HG03571 (cell line): Measurements from ENCODE around the gene SLFN14.
"Not testable (repeated sequence)": the region's sequence is repeated elsewhere in the genome, so short reads cannot be mapped to it uniquely, and the experiment has no call there.

Experiments used
- ATAC-seq: cut with Tn5 transposase; IDR thresholded peaks from one replicate; pipeline ENCODE4 v1.9.1; 2021; ENCODE audit not compliant: unreplicated experiment

Gene SLFN14

DNA sequence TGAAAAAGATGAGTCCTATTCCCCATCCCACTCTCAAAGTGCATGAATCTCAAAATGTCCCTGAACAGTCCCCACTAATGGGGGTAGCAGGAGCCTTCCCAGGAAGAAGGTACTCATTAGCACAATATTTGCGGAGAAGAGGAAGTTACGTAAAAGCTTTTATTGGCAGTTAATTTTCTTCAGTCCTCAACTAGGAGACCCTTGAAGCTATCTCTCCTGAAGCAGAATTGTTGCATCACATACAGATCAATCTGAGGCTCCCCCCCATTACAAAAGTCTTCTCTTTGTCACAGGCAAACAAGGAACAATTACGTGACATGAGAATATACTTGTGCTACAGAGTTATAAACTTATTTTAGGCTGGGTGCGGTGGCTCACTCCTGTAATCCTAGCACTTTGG lies 37.3 kb downstream of the SLFN14 start:
- no peak for ATAC-seq

DNA sequence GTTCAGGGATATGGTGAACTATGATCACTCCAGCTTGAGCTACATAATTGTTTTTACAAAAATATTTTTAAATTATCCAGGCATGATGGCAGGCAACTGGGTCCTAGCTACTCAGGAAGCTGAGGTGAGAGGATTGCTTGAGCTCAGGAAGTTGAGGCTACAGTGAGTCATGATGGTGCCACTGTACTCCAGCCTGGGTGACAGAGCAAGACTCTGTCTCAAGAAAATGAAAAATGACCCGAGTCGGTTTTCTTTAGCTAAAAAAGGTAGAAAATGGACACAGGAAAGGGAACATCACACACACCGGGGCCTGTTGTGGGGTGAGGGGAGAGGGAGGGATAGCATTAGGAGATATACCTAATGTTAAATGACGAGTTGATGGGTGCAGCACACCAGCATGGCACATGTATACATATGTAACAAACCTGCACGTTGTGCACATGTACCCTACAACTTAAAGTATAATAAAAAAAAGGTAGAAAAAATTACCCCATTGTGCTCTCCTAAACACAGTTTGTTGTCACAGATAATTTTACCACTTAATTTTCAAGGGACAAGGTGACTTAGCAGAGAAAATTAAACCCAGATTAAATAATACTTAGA lies 38.9 kb downstream of the SLFN14 start:
- ATAC-seq, result not testable (repeated sequence)

DNA sequence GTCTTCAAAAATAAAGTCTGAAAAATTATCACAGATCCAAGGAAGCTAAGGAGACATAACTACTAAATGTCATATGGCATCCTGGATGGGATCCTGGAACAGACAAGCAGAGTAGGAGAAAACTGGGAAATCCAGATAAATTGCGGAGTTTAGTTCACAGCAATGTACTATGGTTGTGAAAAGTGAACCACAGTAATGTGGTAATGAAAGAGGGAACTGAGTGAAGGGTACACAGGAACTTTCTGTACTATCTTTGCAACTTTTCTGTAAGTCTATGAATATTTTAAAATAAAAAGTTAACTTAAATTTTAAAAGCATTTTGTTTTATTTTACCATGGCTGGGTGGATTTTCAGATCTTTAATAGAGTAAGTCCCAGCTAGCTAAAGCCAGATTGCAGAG lies 39.5 kb downstream of the SLFN14 start:
- no peak for ATAC-seq

DNA sequence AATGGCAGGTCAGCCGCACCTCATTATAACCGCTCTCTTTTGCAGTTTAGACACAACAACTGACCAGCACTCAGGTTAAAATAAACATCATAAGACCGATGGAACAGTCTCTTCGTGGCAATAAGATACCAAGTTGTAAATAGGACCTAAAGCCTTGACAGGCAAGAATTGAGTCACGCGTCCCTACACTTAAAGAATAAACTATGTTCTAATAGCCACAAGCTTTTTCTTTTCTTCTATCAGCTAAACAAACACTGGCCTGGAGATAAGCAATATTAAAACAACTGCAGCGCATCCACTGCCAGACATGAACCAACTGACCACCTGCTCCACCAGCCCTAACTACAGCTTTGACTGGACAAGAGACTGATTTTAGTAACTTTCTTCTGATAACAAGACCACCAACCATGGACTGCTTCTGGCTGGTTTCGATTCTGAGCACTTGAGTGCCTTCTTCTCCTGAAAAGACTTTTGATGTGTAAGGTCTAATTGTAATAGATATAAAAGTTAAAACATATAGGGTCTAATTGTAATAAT lies 40.6 kb downstream of the SLFN14 start:
- ATAC-seq, result no peak

DNA sequence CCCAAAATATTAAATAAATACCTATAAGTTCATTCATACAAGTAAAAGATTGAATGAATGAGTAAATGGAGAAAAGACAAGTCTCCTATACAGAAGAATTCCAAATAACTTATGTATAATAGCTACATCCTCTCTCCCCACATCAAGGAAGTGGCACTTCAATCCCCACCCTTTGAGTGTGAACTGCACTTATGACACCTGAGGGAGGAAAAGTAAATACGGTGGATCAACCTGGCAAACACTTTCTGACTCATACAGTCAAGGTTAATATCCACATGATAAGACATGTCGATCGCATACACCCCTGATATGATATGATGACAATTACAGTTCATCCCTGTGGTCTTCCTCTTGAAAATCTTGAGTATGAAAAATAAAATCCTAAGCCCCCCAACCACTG lies 41.2 kb downstream of the SLFN14 start:
- no peak for ATAC-seq

DNA sequence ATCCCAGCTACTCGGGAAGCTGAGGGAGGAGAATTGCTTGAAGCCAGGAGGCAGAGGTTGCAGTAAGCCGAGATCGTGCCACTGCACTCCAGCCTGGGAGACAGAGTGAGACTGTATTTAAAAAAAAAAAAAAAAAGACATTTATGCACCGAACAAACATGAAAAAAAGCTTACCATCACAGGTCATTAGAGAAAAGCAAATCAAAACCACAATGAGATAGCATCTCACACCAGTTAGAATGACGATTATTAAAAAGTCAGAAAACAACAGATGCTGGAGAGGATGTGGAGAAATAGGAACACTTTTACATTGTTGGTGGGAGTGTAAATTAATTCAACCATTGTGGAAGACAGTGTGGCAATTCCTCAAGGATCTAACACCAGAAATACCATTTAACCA lies 42.2 kb downstream of the SLFN14 start:
- not testable (repeated sequence) for ATAC-seq

DNA sequence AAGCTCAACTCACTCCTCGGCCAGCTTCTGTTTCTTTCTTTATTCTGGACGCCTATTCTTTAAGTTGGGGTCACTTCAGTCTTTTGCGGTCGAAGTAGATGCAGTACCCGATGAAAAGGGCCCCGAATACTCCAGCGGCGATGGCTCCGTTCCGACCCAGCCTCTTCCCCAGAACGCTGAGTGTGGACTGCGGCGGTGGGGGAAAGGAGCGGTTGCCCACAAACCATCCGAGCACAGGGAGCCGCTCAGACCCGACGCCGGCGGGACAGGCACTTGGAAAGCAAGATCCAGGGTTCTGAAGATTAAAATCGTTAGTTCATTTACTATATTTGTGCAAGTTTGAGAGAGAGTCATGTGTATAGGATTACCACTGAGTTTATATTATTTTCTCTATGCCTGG lies 45.6 kb downstream of the SLFN14 start:
- ATAC-seq, result no peak

DNA sequence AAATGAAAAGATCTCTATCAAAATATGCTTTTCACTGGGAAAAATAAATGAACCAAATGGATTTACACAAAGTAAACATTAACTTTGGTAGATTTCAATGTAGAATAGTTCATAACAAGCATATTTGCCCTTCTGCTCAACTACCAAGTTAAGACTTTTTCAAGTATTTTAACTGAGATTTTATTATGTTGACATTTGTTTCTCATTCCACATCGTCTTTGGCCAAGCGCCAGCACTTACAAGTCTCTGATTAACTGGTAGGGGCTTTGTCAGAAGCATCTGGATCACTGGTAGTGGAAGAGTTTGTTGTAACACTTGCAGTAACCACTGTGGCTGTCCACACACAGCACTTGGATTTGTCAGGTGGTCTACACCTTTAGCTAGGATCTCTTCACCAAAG lies 46.1 kb downstream of the SLFN14 start:
- ATAC-seq, result no peak
